Neural progenitor cell (in vitro differentiated cells): ENCODE data around the gene ZSCAN21. TPM values are rescaled to one million over a fixed set of nuclear protein-coding genes. Genes with fewer than 3 reads are reported as not detected.
A peak's percentile ranks its signal among the peaks of the same experiment; 100 is the strongest.

Experiments
- DNase-seq: peaks from one replicate; pipeline ENCODE4 v3.0.0-alpha.2; 2016; ENCODE audit warnings: low spot score
- H2AFZ ChIP-seq: fragments of 200-600 bp; sonication (generic); replicated peaks from 2 replicates; pipeline ENCODE4 v1.6.1; 2016; ENCODE audit warnings: antibody characterized with exemption
- H3F3A ChIP-seq: fragments of 200-600 bp; sonication (generic); 2 replicates; pipeline ENCODE4 v1.6.1; 2016; ENCODE audit warnings: antibody characterized with exemption, low read depth
- H3K27ac ChIP-seq: fragments of 200-600 bp; sonication (generic); 2 replicates; pipeline ENCODE4 v1.5.1; 2016; ENCODE audit warnings: mild to moderate bottlenecking
- H3K27me3 ChIP-seq: fragments of 200-600 bp; sonication (generic); 2 replicates; pipeline ENCODE4 v1.6.1; 2016; ENCODE audit warnings: mild to moderate bottlenecking, moderate library complexity
- H3K36me3 ChIP-seq: fragments of 200-600 bp; sonication (generic); 2 replicates; pipeline ENCODE4 v1.5.1; 2016
- H3K4me1 ChIP-seq: fragments of 200-600 bp; sonication (generic); 2 replicates; pipeline ENCODE4 v1.6.1; 2016; ENCODE audit warnings: mixed run types
- H3K4me2 ChIP-seq: fragments of 200-600 bp; sonication (generic); 2 replicates; pipeline ENCODE4 v1.6.1; 2016
- H3K4me3 ChIP-seq: fragments of 200-600 bp; sonication (generic); 2 replicates; pipeline ENCODE4 v1.5.1; 2016
- H3K79me2 ChIP-seq: fragments of 200-600 bp; sonication (generic); 2 replicates; pipeline ENCODE4 v1.6.1; 2016; ENCODE audit warnings: low read depth
- H3K9ac ChIP-seq: fragments of 200-600 bp; sonication (generic); 2 replicates; pipeline ENCODE4 v1.6.1; 2016
- H3K9me3 ChIP-seq: fragments of 200-600 bp; sonication (generic); 2 replicates; pipeline ENCODE4 v1.5.1; 2016; ENCODE audit warnings: low read depth
- H4K20me1 ChIP-seq: fragments of 200-600 bp; sonication (generic); 2 replicates; pipeline ENCODE4 v1.6.1; 2016; ENCODE audit warnings: low read depth
- H3K27ac Mint-ChIP-seq: 3 replicates; pipeline ENCODE4 v1.8.0; 2021; ENCODE audit warnings: mixed read lengths
- H3K27me3 Mint-ChIP-seq: 2 replicates; pipeline ENCODE4 v1.8.0; 2022; ENCODE audit warnings: low read depth, mild to moderate bottlenecking, inconsistent platforms, moderate library complexity, mixed read lengths; ENCODE audit not compliant: insufficient read depth
- H3K36me3 Mint-ChIP-seq: 3 replicates; pipeline ENCODE4 v1.8.0; 2021; ENCODE audit warnings: mixed read lengths
- H3K4me1 Mint-ChIP-seq: 3 replicates; pipeline ENCODE4 v1.8.0; 2021; ENCODE audit warnings: mixed read lengths
- H3K4me3 Mint-ChIP-seq: 3 replicates; pipeline ENCODE4 v1.8.0; 2021; ENCODE audit warnings: mild to moderate bottlenecking, moderate library complexity, mixed read lengths
- H3K9me3 Mint-ChIP-seq: 3 replicates; pipeline ENCODE4 v1.8.0; 2020; ENCODE audit warnings: mixed read lengths
- CTCF ChIP-seq: fragments of 200-600 bp; sonication (generic); IDR thresholded peaks from 2 replicates; pipeline ENCODE4 v1.5.1; 2017; ENCODE audit warnings: antibody characterized with exemption, mild to moderate bottlenecking
- EZH2 ChIP-seq: fragments of 200-600 bp; sonication (generic); IDR thresholded peaks from 2 replicates; pipeline ENCODE4 v1.6.1; 2017; ENCODE audit warnings: antibody characterized with exemption, mild to moderate bottlenecking, moderate library complexity
- EZH2phosphoT487 ChIP-seq: fragments of 200-600 bp; sonication (generic); IDR thresholded peaks from 2 replicates; pipeline ENCODE4 v1.6.1; 2017; ENCODE audit warnings: antibody characterized with exemption
- total RNA-seq: library from RNA; depleted of rRNA; stranded (reverse); fragments of >200 nt; gene quantifications from 2 replicates; pipeline ENCODE4 v1.2.3, GENCODE V29; 2015; ENCODE audit warnings: low replicate concordance

Gene ZSCAN21
- total RNA-seq, 1 donor from 2014 or later: 29.0 TPM

DNA sequence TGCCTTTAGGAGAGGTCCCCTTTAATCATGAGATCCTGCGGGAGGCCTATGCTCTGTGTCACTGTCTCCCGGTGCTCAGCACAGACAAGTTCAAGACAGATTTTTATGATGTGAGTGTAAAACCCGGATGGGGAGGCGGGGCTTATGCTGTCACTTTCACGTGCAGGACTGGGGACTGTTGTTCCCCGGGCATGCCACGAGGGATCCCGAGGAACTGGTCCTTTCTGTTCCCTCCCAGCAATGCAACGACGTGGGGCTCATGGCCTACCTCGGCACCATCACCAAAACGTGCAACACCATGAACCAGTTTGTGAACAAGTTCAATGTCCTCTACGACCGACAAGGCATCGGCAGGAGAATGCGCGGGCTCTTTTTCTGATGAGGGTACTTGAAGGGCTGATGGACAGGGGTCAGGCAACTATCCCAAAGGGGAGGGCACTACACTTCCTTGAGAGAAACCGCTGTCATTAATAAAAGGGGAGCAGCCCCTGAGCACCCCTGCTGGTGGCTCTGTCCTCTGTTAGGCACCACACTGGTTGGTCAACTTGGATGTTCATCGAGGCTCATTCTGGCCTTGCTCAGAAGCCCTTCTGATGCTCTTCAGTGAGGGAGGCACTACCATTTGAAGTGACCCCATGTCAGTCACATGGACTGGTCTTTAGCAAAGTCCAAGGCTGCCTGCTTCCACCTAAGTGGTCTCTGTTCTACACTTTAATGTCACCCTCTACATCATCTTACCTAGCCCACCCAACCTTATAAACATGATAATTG lies 42.0 kb downstream of the ZSCAN21 start:
- peaks cover 6% of the 10 kb centered on the region for H3K36me3 ChIP-seq
- H3K4me1 Mint-ChIP-seq: peaks cover 23% of the 10 kb centered on the region
- peak overlapping the region; percentile 80 for H3K4me3 Mint-ChIP-seq
- peaks cover 34% of the 10 kb centered on the region for H3K79me2 ChIP-seq
- no peaks in the 10 kb centered on the region for H3K9me3 ChIP-seq
- peak overlapping the region; percentile 54 for H3K27ac ChIP-seq
- peaks cover 89% of the 10 kb centered on the region for H3F3A ChIP-seq
- no peak overlapping the region for H2AFZ ChIP-seq
- H4K20me1 ChIP-seq: peaks cover 40% of the 10 kb centered on the region
- H3K9me3 Mint-ChIP-seq: no peaks in the 10 kb centered on the region
- H3K9ac ChIP-seq: no peak overlapping the region
- H3K4me1 ChIP-seq: peaks cover 3% of the 10 kb centered on the region
- H3K27ac Mint-ChIP-seq: no peak overlapping the region
- peak; percentile 15 for DNase-seq
- peaks cover 12% of the 10 kb centered on the region for H3K27me3 Mint-ChIP-seq
- H3K4me3 ChIP-seq: no peak overlapping the region
- peaks cover 38% of the 10 kb centered on the region for H3K36me3 Mint-ChIP-seq
- no peaks in the 10 kb centered on the region for H3K27me3 ChIP-seq
- no peak for TF ChIP-seq EZH2
- no peak for TF ChIP-seq EZH2phosphoT487
- no peak for TF ChIP-seq CTCF
- no peak overlapping the region for H3K4me2 ChIP-seq

GRCh38 chr7:100093054-100093453 lies 43.5 kb downstream of the ZSCAN21 start:
- no peak overlapping the region for H2AFZ ChIP-seq
- Mint-ChIP-seq H3K36me3 (peaks cover 49% of the 10 kb centered on the region), H3K9me3 (no peaks in the 10 kb centered on the region), H3K27me3 (peaks cover 13% of the 10 kb centered on the region), H3K4me3 (no peak overlapping the region), H3K27ac (no peak overlapping the region), H3K4me1 (peaks cover 29% of the 10 kb centered on the region)
- no peak overlapping the region for H3K4me3 ChIP-seq
- H3K4me1 ChIP-seq: peaks cover 3% of the 10 kb centered on the region
- no peak overlapping the region for H3K4me2 ChIP-seq
- no peaks in the 10 kb centered on the region for H3K9me3 ChIP-seq
- TF ChIP-seq EZH2phosphoT487: no peak
- DNase-seq: no peak
- peaks cover 10% of the 10 kb centered on the region for H3K36me3 ChIP-seq
- no peaks in the 10 kb centered on the region for H3K27me3 ChIP-seq
- no peak overlapping the region for H3K9ac ChIP-seq
- H3K79me2 ChIP-seq: peaks cover 48% of the 10 kb centered on the region
- H3K27ac ChIP-seq: peak overlapping the region; percentile 60
- H4K20me1 ChIP-seq: peaks cover 53% of the 10 kb centered on the region
- peaks cover 95% of the 10 kb centered on the region for H3F3A ChIP-seq

DNA sequence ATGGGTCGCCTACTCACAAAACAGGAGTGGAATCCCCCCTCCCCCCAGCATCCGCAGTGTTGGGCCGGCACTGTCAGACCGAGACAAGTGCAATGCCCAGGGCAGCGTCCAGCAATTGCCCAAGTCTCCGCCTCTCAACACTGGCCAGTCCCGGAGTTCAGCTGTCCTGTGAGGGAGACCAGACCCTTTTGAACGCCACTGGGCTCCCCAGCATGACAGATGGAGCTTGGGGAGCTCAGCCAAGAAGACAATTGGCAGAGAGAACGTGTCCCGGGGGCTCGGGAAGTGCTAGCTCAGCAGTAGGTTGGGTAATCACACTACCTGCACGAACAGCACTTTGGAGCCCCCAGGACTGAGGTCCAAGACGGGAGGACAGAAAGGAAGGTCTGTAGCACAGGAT lies 43.9 kb downstream of the ZSCAN21 start:
- Histone ChIP-seq H3K9ac (no peak overlapping the region), H3K9me3 (no peaks in the 10 kb centered on the region), H3K79me2 (peaks cover 53% of the 10 kb centered on the region), H3K36me3 (peaks cover 14% of the 10 kb centered on the region), H3K4me3 (no peak overlapping the region), H4K20me1 (peaks cover 58% of the 10 kb centered on the region), H3K27me3 (no peaks in the 10 kb centered on the region), H3K4me1 (peaks cover 3% of the 10 kb centered on the region), H3K4me2 (no peak overlapping the region), H3K27ac (peak overlapping the region; percentile 60), H3F3A (peaks cover 95% of the 10 kb centered on the region), H2AFZ (no peak overlapping the region)
- Mint-ChIP-seq H3K27ac (no peak overlapping the region), H3K4me1 (peaks cover 29% of the 10 kb centered on the region), H3K9me3 (no peaks in the 10 kb centered on the region), H3K4me3 (peak overlapping the region; percentile 33), H3K36me3 (peaks cover 52% of the 10 kb centered on the region), H3K27me3 (peaks cover 13% of the 10 kb centered on the region)
- TF ChIP-seq EZH2phosphoT487 (no peak), CTCF (no peak), EZH2 (no peak)
- no peak for DNase-seq

DNA sequence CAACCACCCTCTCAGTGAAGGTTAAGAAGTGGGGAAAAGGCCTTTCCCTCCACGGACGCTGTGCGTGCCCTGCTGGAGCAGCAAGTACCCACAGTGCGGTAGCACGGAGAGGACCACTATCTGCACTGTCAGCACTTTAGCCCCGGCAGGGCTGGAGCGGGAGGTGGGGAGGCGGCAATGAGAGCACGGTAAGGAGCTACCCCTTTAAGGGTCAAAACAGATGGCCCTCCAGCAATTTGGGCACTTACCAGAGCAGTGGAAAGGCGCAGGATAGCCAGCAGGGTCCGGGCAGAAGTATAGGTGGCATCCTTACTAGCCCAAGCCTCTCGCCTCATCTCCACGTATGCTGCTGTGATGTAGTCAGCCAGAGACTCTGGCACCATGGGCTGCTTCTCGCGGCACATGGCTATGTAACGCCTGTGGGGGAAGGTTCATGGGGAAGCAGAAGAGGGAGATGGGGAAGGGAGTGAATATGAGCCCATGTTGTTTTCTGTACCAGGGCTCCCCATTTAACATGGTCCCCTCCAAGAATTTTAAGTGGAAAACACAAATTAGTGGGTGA lies 44.4 kb downstream of the ZSCAN21 start:
- H3K27me3 Mint-ChIP-seq: peaks cover 17% of the 10 kb centered on the region
- Histone ChIP-seq H3F3A (peaks cover 98% of the 10 kb centered on the region), H3K79me2 (peaks cover 56% of the 10 kb centered on the region), H3K27ac (peak overlapping the region; percentile 60), H3K27me3 (no peaks in the 10 kb centered on the region), H3K9ac (no peak overlapping the region), H3K4me3 (no peak overlapping the region), H3K36me3 (peaks cover 19% of the 10 kb centered on the region), H3K9me3 (no peaks in the 10 kb centered on the region), H2AFZ (no peak overlapping the region), H4K20me1 (peaks cover 63% of the 10 kb centered on the region), H3K4me1 (peaks cover 7% of the 10 kb centered on the region), H3K4me2 (no peak overlapping the region)
- no peaks in the 10 kb centered on the region for H3K9me3 Mint-ChIP-seq
- no peak overlapping the region for H3K27ac Mint-ChIP-seq
- H3K4me1 Mint-ChIP-seq: peaks cover 34% of the 10 kb centered on the region
- no peak for TF ChIP-seq EZH2
- TF ChIP-seq EZH2phosphoT487: no peak
- TF ChIP-seq CTCF: no peak
- DNase-seq: no peak
- peaks cover 57% of the 10 kb centered on the region for H3K36me3 Mint-ChIP-seq
- H3K4me3 Mint-ChIP-seq: no peak overlapping the region
